GM18873 (cell line): ENCODE results near the gene PROM2.

Experiments
- ATAC-seq: cut with Tn5 transposase; IDR thresholded peaks from one replicate; pipeline ENCODE4 v1.9.1; 2021; ENCODE audit warnings: mild to moderate bottlenecking, moderate library complexity, moderate number of reproducible peaks; ENCODE audit not compliant: unreplicated experiment, low FRiP score

PROM2 gene

GRCh38 chr2:95318431-95319220 is 44.4 kb downstream of the PROM2 start:
- ATAC-seq, result no peak

- no peak for ATAC-seq
Observed at GRCh38 chr2:95319481-95320343, 45.5 kb downstream of the PROM2 start.

- ATAC-seq, result no peak
Observed at GRCh38 chr2:95320344-95320712, 46.1 kb downstream of the PROM2 start.

GRCh38 chr2:95320986-95321767 is 46.9 kb downstream of the PROM2 start:
- no peak for ATAC-seq

- ATAC-seq, result no peak
Observed at GRCh38 chr2:95323347-95324155, 49.3 kb downstream of the PROM2 start.

GRCh38 chr2:95325026-95325425 is 50.8 kb downstream of the PROM2 start:
- no peak for ATAC-seq

- no peak for ATAC-seq
Observed at GRCh38 chr2:95325590-95326432, 51.6 kb downstream of the PROM2 start.

- ATAC-seq, result no peak
Observed at GRCh38 chr2:95326433-95327140, 52.3 kb downstream of the PROM2 start.

GRCh38 chr2:95327861-95328260 is 53.6 kb downstream of the PROM2 start:
- ATAC-seq, result no peak

- no peak for ATAC-seq
Observed at GRCh38 chr2:95328358-95329125, 54.3 kb downstream of the PROM2 start.

GRCh38 chr2:95329401-95329800 is 55.2 kb downstream of the PROM2 start:
- ATAC-seq, result no peak

GRCh38 chr2:95329891-95330793 is 55.9 kb downstream of the PROM2 start:
- ATAC-seq, result no peak

- ATAC-seq, result no peak
Observed at GRCh38 chr2:95330794-95331338, 56.6 kb downstream of the PROM2 start.

GRCh38 chr2:95331606-95332005 is 57.4 kb downstream of the PROM2 start:
- no peak for ATAC-seq

- ATAC-seq, result no peak
Observed at GRCh38 chr2:95332036-95332435, 57.8 kb downstream of the PROM2 start.

GRCh38 chr2:95333056-95333455 is 58.8 kb downstream of the PROM2 start:
- no peak for ATAC-seq
